HepG2 (cell line): ENCODE data around the gene CNKSR3. TPM values are rescaled to one million over a fixed set of nuclear protein-coding genes. Genes with fewer than 3 reads are reported as not detected.
A peak's percentile ranks its signal among the peaks of the same experiment; 100 is the strongest.

ENCODE experiments used
- ATAC-seq: fragments of 200-7000 bp; cut with Tn5 transposase; 3 replicates; pipeline ENCODE4 v1.9.1; 2020; ENCODE audit warnings: mild to moderate bottlenecking, moderate library complexity
- BruUV-seq: library from RNA; stranded (reverse); fragments of 400-500 nt; replicated peaks from 2 replicates; lab custom pipeline; 2021; lab: Mats Ljungman, UMichigan
- CTCF ChIA-PET: fragments of 300-600 bp; formaldehyde crosslinking; extraction: SDS; loops from one replicate; lab custom pipeline; 2021; ENCODE audit warnings: low total read pairs, inconsistent platforms, low intra/inter-chr PET ratio; lab: Yijun Ruan, JAX
- POLR2A ChIA-PET: fragments of 350-600 bp; sonication (Branson Sonifier 250); formaldehyde crosslinking; loops from one replicate; lab custom pipeline; 2020; ENCODE audit warnings: antibody characterized with exemption, inconsistent platforms; lab: Yijun Ruan, JAX
- DNase-seq: peaks from one replicate; pipeline ENCODE4 v3.0.0-alpha.2; 2015; ENCODE audit warnings: low spot score
- FAIRE-seq: peaks from 3 replicates; lab custom pipeline; 2011; peaks lifted over from hg19 to GRCh38; lab: Jason Lieb, UNC
- H2AFZ ChIP-seq: one replicate; pipeline ENCODE4 v1.6.1; 2011; ENCODE audit warnings: low read length, inconsistent platforms
- H3K27ac ChIP-seq: fragments of 300-600 bp; 3 replicates; pipeline ENCODE4 v1.8.0; 2011; ENCODE audit warnings: mixed run types, mild to moderate bottlenecking, mixed read lengths, low read length, inconsistent platforms; ENCODE audit not compliant: insufficient read depth; ENCODE audit errors: extremely low read length
- H3K27me3 ChIP-seq, 2 experiments: fragments of 200-600 bp in 1 of 2; 2 replicates in 1 of 2; 3 replicates in 1 of 2; pipeline versions ENCODE4 v1.6.0 to v1.8.0; 2011; ENCODE audit warnings: low read length in 2 of 2, mild to moderate bottlenecking in 2 of 2, moderate library complexity in 2 of 2, inconsistent platforms in 1 of 2; ENCODE audit not compliant: insufficient read depth in 2 of 2, control insufficient read depth in 1 of 2
- H3K36me3 ChIP-seq, 2 experiments: fragments of 200-600 bp in 1 of 2; replicated peaks in 1 of 2; 2 replicates in 1 of 2; 3 replicates in 1 of 2; pipeline versions ENCODE4 v1.5.1 to v1.8.0; 2011; ENCODE audit warnings: low read length in 2 of 2, inconsistent platforms in 1 of 2; ENCODE audit not compliant: insufficient read depth in 2 of 2, control insufficient read depth in 1 of 2
- H3K4me1 ChIP-seq: 2 replicates; pipeline ENCODE4 v1.5.1; 2012; ENCODE audit warnings: low read length, inconsistent platforms; ENCODE audit not compliant: insufficient read depth
- H3K4me2 ChIP-seq: 2 replicates; pipeline ENCODE4 v1.6.0; 2011; ENCODE audit warnings: low read depth, low read length, inconsistent platforms
- H3K4me3 ChIP-seq, 3 experiments: fragments of 200-600 bp in 1 of 3; sonication (generic), shearing (Covaris generic) in 1 of 3; replicated peaks in 1 of 3; 2 replicates each; pipeline ENCODE4 v1.5.1; 2011 to 2016; ENCODE audit warnings: low read length in 3 of 3, inconsistent platforms in 2 of 3, low read depth in 2 of 3, mild to moderate bottlenecking in 2 of 3, control low read depth in 1 of 3, mixed read lengths in 1 of 3; ENCODE audit not compliant: insufficient read depth in 1 of 3
- H3K79me2 ChIP-seq: one replicate; pipeline ENCODE4 v1.6.1; 2011; ENCODE audit warnings: low read length, inconsistent platforms; ENCODE audit not compliant: insufficient read depth
- H3K9ac ChIP-seq: 2 replicates; pipeline ENCODE4 v1.6.0; 2011; ENCODE audit warnings: mild to moderate bottlenecking, low read depth, low read length, inconsistent platforms; ENCODE audit not compliant: insufficient read depth
- H3K9me3 ChIP-seq: 2 replicates; pipeline ENCODE4 v1.5.1; 2012; ENCODE audit warnings: mild to moderate bottlenecking, low read length
- H4K20me1 ChIP-seq: 2 replicates; pipeline ENCODE4 v1.6.0; 2011; ENCODE audit warnings: inconsistent platforms, mild to moderate bottlenecking, low read length, moderate library complexity; ENCODE audit not compliant: insufficient read depth
- CCDC6 ChIP-seq: sonication (generic); formaldehyde crosslinking; IDR thresholded peaks from 2 replicates; pipeline ENCODE4 v1.8.1; 2022; ENCODE audit warnings: mild to moderate bottlenecking, missing genetic modification reagents, moderate library complexity
- CENPX ChIP-seq: sonication (generic); formaldehyde crosslinking; IDR thresholded peaks from 2 replicates; pipeline ENCODE4 v1.9.0; 2021; ENCODE audit warnings: mild to moderate bottlenecking, missing genetic modification reagents, moderate library complexity
- HNRNPK ChIP-seq: fragments of 200-400 bp; formaldehyde crosslinking; IDR thresholded peaks from 2 replicates; pipeline ENCODE4 v1.6.1; 2018; ENCODE audit warnings: low read length, low read depth, moderate library complexity, mild to moderate bottlenecking; ENCODE audit not compliant: poor library complexity, severe bottlenecking
- PCBP1 ChIP-seq: fragments of 200-400 bp; formaldehyde crosslinking; IDR thresholded peaks from 2 replicates; pipeline ENCODE4 v1.6.1; 2017; ENCODE audit warnings: mild to moderate bottlenecking, low read depth, low read length, borderline replicate concordance
- TERF1 ChIP-seq: sonication (generic); formaldehyde crosslinking; IDR thresholded peaks from 2 replicates; pipeline ENCODE4 v1.8.0; 2022; ENCODE audit warnings: mild to moderate bottlenecking, missing genetic modification reagents, moderate library complexity
- ZNF281 ChIP-seq: sonication (generic); formaldehyde crosslinking; IDR thresholded peaks from 2 replicates; pipeline ENCODE4 v1.4.0; 2020; ENCODE audit warnings: missing genetic modification reagents, borderline replicate concordance
- ZNF407 ChIP-seq: sonication (generic); formaldehyde crosslinking; IDR thresholded peaks from one replicate; pipeline ENCODE4 v1.5.1; 2020; ENCODE audit warnings: mild to moderate bottlenecking, missing genetic modification reagents; ENCODE audit errors: not compliant biosample characterization
- ZNF678 ChIP-seq: sonication (generic); formaldehyde crosslinking; IDR thresholded peaks from 2 replicates; pipeline ENCODE4 v1.4.0; 2020; ENCODE audit warnings: mild to moderate bottlenecking, missing genetic modification reagents
- WGBS: methylation state at CpG from one replicate; pipeline ENCODE4 v1.1.6; 2017; ENCODE audit warnings: low lambda C conversion rate; 5-methylcytosine and 5-hydroxymethylcytosine counted together
- in situ Hi-C: cut with HindIII; loops from 2 replicates; pipeline ENCODE4 v1.10.0; 2017; ENCODE audit warnings: low pct_unique_long_range_greater_than_20kb; ENCODE audit not compliant: extremely low pct_ligation_motif_present
- intact Hi-C: fragments of 100-400 bp; cut with micrococcal nuclease; formaldehyde crosslinking; loops from one replicate; pipeline ENCODE4 v1.10.0; 2022; ENCODE audit not compliant: unreplicated experiment
- polyA plus RNA-seq, 8 experiments: library from polyadenylated mRNA; depleted of rRNA in 3 of 8; stranded (reverse) in 7 of 8; unstranded in 1 of 8; fragments of >200 nt; fragmentation: Illumina TruSeq in 4 of 8; extraction: Trizol in 4 of 8; gene quantifications; 2 replicates each; pipeline versions ENCODE4 v1.2.1 to v1.2.3, GENCODE V29; 2011 to 2016; ENCODE audit warnings: low read depth in 4 of 8, missing spikeins in 1 of 8, mixed read lengths in 1 of 8; ENCODE audit not compliant: insufficient read depth in 1 of 8
- total RNA-seq, 5 experiments: library from RNA; depleted of rRNA; stranded (reverse); fragments of >200 nt; fragmentation: Illumina TruSeq; extraction: Trizol; gene quantifications; 2 replicates each; pipeline ENCODE4 v1.2.3, GENCODE V29; 2016; ENCODE audit warnings: low read depth in 1 of 5

Gene CNKSR3
- total and polyA plus RNA-seq, 2 of the 13 experiments (the other 11 are each of a cell fraction or from before 2014, with no cell fraction given): 9.2 to 38.6 TPM

GRCh38 chr6:154511791-154512190 lies 1.3 kb upstream of the CNKSR3 start (continued):
- TF ChIP-seq ZNF281 (CRISPR knock-in tag) (no peak), HNRNPK (peak; percentile 94), PCBP1 (0 out of 2 replicates have a peak, but pooled peaks have one; percentile 61)

GRCh38 chr6:154509421-154510143 lies 903 bp downstream of the CNKSR3 start:
- peak overlapping the region; percentile 86 for H3K4me2 ChIP-seq
- peaks cover 53% of the 10 kb centered on the region for H3K79me2 ChIP-seq
- H3K4me1 ChIP-seq: peaks cover 49% of the 10 kb centered on the region
- FAIRE-seq (no peak), DNase-seq (peak; percentile 44), ATAC-seq (peak; percentile 45)
- H3K27me3 ChIP-seq: no peaks in the 10 kb centered on the region; a peak in 1 of 5 replicates
- H3K9me3 ChIP-seq: no peaks in the 10 kb centered on the region
- ChIA-PET CTCF (no interaction called here), POLR2A (interaction anchor here (1.0 to 5.8 kb wide), 16 partner anchors 10 to 224 kb away, joined by 3 to 48 read pairs (median 6); no protein-coding TSS in a partner anchor)
- H3K9ac ChIP-seq: peak overlapping the region; percentile 98
- intact Hi-C loops: loop anchor here (1.0 to 10.0 kb wide), 8 partner anchors 8 to 295 kb away; partner anchors contain the start of gene SCAF8
- peaks cover 0 to 16% of the 10 kb centered on the region in 2 experiments; a peak in 1 of 5 replicates for H3K36me3 ChIP-seq
- no TSS peak for BruUV-seq
- H3K27ac ChIP-seq: peak overlapping the region; percentile 94
- no peak overlapping the region for H2AFZ ChIP-seq
- peaks cover 24% of the 10 kb centered on the region for H4K20me1 ChIP-seq
- peak overlapping the region; percentile 96 to 99 (median 98) for H3K4me3 ChIP-seq
- in situ Hi-C loops: loop anchor here (25.0 kb wide), 1 partner anchor 347 kb away; no protein-coding TSS in a partner anchor
- 1% methylated on average over 38 of the region's 55 CpGs for WGBS
- TF ChIP-seq ZNF678 (CRISPR knock-in tag) (no peak), CENPX (CRISPR knock-in tag) (no peak), TERF1 (CRISPR knock-in tag) (no peak), CCDC6 (CRISPR knock-in tag) (no peak), ZNF407 (CRISPR knock-in tag) (no peak)
